Measurements from ENCODE around the gene IQCK. TPM values are rescaled to one million over a fixed set of nuclear protein-coding genes. Genes with fewer than 3 reads are reported as not detected.

The IQCK gene
- total and polyA plus RNA-seq, 12 donors = 8.2 to 35.2 (median 14.9) TPM

DNA sequence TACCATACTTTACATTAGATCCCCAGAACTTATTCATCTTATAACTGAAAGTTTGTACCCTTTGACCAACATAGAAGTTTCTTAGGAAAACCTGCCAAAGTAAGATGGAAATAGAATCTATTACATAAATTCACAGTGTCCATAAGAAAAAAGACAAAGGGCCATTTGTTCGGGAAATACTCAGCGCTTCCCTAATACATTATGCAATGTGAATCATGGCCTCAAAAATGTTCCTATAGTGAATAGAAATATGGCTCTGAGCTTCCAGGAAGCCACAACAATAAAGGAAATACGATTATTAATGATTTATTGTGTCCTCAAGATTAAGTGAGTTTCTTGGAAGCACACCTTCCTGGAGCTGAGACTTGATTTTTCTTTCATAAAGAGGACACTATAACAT lies 115.1 kb downstream of the IQCK start:
- intact Hi-C loops (cut with DNase I) = no loop called here
- H3K27ac ChIP-seq = no peak overlapping the region
- no peaks in the 10 kb centered on the region for H3K9me3 ChIP-seq (replicated peaks in 1 of 3)
- H3K36me3 ChIP-seq (replicated peaks in 1 of 2) = no peaks in the 10 kb centered on the region
- no peaks in the 10 kb centered on the region for H3K27me3 ChIP-seq
- H3K4me1 ChIP-seq (replicated peaks in 1 of 2) = peaks cover 0 to 16% of the 10 kb centered on the region in 2 donors
- no peak for DNase-seq
- H3K4me3 ChIP-seq = no peak overlapping the region
- TF ChIP-seq, protein P1, sequence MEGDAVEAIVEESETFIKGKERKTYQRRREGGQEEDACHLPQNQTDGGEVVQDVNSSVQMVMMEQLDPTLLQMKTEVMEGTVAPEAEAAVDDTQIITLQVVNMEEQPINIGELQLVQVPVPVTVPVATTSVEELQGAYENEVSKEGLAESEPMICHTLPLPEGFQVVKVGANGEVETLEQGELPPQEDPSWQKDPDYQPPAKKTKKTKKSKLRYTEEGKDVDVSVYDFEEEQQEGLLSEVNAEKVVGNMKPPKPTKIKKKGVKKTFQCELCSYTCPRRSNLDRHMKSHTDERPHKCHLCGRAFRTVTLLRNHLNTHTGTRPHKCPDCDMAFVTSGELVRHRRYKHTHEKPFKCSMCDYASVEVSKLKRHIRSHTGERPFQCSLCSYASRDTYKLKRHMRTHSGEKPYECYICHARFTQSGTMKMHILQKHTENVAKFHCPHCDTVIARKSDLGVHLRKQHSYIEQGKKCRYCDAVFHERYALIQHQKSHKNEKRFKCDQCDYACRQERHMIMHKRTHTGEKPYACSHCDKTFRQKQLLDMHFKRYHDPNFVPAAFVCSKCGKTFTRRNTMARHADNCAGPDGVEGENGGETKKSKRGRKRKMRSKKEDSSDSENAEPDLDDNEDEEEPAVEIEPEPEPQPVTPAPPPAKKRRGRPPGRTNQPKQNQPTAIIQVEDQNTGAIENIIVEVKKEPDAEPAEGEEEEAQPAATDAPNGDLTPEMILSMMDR (IDR thresholded peaks at IDR 0.05) = no peak
- no peak for TF ChIP-seq POLR2A (IDR thresholded peaks at IDR 0.05)
- 60 to 74% (median 69%) methylated on average over 3 of the region's 3 CpGs for WGBS, 4 donors

DNA sequence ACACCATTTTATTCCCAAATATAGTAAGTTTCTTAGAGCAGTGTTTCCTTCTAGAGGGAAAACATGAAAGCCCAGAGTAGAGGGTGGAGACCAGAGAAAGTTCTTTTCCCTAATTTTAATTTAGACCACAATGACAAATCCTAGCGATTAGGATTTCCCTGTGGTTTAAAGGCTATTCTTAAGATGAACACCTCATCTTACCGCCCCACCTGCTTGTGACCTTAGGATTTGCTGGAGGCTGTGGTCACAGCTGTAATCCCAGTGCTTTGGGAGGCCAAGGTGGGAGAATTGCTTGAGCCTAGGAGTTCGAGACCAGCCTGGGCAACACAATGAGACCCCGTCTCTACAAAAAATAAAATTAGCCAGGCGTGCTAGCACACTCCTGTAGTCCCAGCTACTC lies 115.5 kb downstream of the IQCK start:
- DNase-seq = no peak
- TF ChIP-seq, protein P1 (IDR thresholded peaks at IDR 0.05) = no peak
- no peak for TF ChIP-seq POLR2A (IDR thresholded peaks at IDR 0.05)
- intact Hi-C loops (cut with DNase I) = no loop called here

DNA sequence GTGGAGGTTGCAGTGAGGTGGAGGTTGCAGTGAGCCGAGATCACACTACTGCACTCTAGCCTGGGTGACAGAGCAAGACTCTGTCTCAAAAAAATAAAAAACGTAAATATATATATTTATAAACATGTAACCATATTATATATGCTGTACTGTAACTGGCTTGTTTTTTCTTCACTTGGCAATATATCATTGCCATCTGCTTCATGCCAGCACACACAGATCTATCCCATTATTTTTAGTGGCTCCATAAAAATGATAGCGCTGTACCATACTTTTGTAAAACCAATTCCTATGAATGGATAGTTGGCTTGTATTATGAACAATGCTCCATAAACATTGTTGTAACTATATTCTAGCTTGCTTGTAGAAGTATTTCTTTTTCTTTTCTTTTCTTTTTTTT lies 117.1 kb downstream of the IQCK start:
- intact Hi-C loops (cut with DNase I) = no loop called here
- DNase-seq = no peak
- no peak overlapping the region for H3K27ac ChIP-seq
- TF ChIP-seq, protein P1 (IDR thresholded peaks at IDR 0.05) = no peak
- no peak for TF ChIP-seq POLR2A (IDR thresholded peaks at IDR 0.05)
- 91 to 100% (median 93%) methylated on average over 3 of the region's 3 CpGs for WGBS, 4 donors
- no peaks in the 10 kb centered on the region for H3K27me3 ChIP-seq
- H3K4me3 ChIP-seq = no peak overlapping the region
- H3K4me1 ChIP-seq (replicated peaks in 1 of 2) = peaks cover 0 to 12% of the 10 kb centered on the region in 2 donors
- H3K9me3 ChIP-seq (replicated peaks in 1 of 3) = no peaks in the 10 kb centered on the region
- no peaks in the 10 kb centered on the region for H3K36me3 ChIP-seq (replicated peaks in 1 of 2)

More for the DNA sequence above, 115.5 kb downstream of the IQCK start:
- no peaks in the 10 kb centered on the region for H3K9me3 ChIP-seq (replicated peaks in 1 of 3)
- H3K27ac ChIP-seq = no peak overlapping the region
- no peak overlapping the region for H3K4me3 ChIP-seq
- no peaks in the 10 kb centered on the region for H3K36me3 ChIP-seq (replicated peaks in 1 of 2)
- H3K27me3 ChIP-seq = no peaks in the 10 kb centered on the region
- WGBS, 4 donors = 91 to 97% (median 94%) methylated on average over 4 to 5 of the region's 5 CpGs
- peaks cover 0 to 16% of the 10 kb centered on the region in 2 donors for H3K4me1 ChIP-seq (replicated peaks in 1 of 2)

DNA sequence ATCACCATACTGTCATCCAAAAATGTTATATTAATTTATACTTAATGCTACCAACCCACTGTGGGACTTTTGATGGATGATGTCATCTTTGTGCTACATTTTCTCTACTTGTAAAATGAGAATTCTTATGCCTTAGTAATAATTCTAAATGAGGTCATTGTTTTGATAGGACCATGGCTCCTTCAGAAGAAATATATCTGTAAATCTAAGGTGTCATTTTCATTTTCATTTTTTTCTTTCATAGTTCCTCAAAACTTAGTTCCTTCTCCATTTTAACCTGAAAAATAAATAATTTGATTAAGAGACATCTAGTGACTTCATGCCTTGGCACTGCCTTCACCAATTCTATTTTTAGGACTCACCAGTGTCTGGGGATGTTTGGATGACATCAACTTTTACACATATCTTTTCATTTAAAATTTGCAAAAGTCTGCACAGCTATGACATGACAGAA lies 117.9 kb downstream of the IQCK start:
- Histone ChIP-seq H3K27me3 (no peaks in the 10 kb centered on the region), H3K27ac (no peak overlapping the region), H3K4me1 (replicated peaks in 1 of 2) (peaks cover 0 to 10% of the 10 kb centered on the region in 2 donors), H3K9me3 (replicated peaks in 1 of 3) (no peaks in the 10 kb centered on the region), H3K36me3 (replicated peaks in 1 of 2) (no peaks in the 10 kb centered on the region), H3K4me3 (no peak overlapping the region)
- TF ChIP-seq, protein P1 (IDR thresholded peaks at IDR 0.05) = no peak
- no peak for TF ChIP-seq POLR2A (IDR thresholded peaks at IDR 0.05)
- DNase-seq = no peak
- intact Hi-C loops (cut with DNase I) = no loop called here
